NCI-H774 (cell line): ENCODE data around the gene ZNF189.

Source experiments
- DNase-seq: peaks from one replicate; lab custom pipeline; 2025; lab: John Stamatoyannopoulos, UW

The ZNF189 gene

DNA sequence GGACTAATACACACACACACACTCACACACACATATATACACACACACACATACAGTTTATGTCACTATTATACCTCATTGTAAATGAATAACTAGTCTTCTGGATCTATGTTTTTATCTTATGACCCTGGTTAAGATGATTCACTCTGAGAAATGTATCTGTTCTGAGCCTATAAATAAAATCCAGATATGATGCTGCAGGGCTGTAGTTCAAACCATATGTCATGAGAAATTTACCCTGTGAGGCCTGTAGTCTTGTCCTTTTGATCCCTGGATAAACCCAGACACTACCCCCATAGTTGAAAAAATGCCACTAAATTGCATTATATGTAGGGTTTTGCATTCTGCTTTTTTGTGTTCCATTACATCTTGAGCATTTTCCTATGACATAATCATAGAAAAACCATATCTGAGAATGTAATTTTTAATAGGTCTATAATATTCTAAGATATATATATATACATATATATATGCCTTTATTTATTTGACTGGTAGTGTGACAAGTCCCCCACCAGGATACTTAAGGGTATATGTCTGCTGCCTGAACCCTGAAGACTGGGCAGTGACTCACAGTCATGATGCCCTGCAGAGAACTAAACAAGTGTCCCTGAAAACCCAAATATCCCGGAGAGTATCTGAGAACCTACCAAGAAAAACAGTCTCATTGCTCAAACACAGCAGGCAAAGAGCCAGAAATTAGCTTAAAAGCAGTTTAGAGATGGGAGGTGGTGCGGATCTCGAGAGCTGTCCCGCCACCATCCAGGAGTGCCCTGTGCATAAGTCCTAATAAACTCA lies 55.3 kb downstream of the ZNF189 start:
- DNase-seq: no peak

DNA sequence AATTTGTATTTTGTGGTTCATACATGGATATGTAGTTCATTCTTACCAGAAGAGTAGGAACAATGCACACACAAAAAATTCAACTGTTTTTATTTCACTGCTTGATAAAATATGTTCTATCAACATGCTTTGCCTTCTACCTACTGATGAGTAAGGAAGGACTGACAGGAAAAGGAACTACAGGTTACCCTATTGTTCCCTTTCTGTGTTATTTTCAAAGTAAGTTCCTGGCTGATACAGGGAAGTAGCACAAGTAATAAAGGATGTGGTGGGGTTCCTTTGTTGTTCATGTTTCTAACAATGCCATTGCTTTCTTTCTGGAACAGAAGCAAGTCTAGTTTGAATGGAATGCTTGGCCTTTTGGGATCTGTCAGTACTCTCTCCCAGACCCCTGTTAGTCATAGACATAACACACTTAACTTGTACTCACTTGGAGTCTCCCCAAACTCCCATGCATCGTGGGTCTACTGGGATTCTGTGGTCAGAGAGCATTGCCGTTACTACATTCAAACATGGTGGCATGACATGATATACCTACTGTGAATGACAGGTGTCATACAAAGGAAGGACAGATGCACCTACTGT lies 57.1 kb downstream of the ZNF189 start:
- DNase-seq: no peak

DNA sequence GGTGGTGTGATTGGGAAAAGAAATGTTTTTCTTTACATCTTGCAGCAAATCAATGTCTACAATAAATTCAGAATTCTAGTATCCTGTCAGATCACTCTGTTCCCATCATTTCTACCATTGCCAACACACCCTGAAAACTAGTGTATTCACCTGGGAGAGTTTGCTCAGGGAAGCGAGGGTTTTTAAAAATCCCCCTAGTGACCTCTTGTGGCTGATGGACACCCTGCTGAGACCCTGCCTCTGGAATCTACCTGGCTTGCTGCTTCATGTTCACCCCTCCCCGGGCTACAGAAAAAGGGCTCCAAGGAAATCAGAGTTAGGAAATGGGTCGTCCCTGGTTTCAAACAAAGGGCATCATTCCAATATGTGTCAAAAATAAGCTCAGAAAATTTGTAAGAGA lies 58.4 kb downstream of the ZNF189 start:
- no peak for DNase-seq

GRCh38 chr9:101458963-101459631 lies 60.4 kb downstream of the ZNF189 start:
- DNase-seq: peak; percentile 28
